ENCODE measurements around the gene ADAM17. TPM values are rescaled to one million over a fixed set of nuclear protein-coding genes. Genes with fewer than 3 reads are reported as not detected.

The ADAM17 gene
- polyA plus RNA-seq, 3 donors, result 30.2 to 34.8 (median 30.9) TPM

GRCh38 chr2:9543557-9543956 is 12.1 kb downstream of the ADAM17 start:
- Mint-ChIP-seq H3K27me3 (ENCODE audit: low read depth in 3 of 3) (peaks cover 0 to 2% (median 0%) of the 10 kb centered on the region in 3 donors), H3K4me1 (peaks cover 55% of the 10 kb centered on the region), H3K4me3 (peak overlapping the region in 1 of 2 donors; percentile 27), H3K27ac (peak overlapping the region; percentile 26 to 91 (median 66)), H3K36me3 (peaks cover 25 to 37% of the 10 kb centered on the region in 2 donors), H3K9me3 (no peaks in the 10 kb centered on the region)
- no peak overlapping the region for H3K9ac ChIP-seq (ENCODE audit: insufficient read depth, low read length, poor library complexity, severe bottlenecking)
- H3K27me3 ChIP-seq (ENCODE audit: control insufficient read depth in 2 of 2, insufficient read depth in 2 of 2, low read length in 2 of 2), result no peaks in the 10 kb centered on the region
- H3K9me3 ChIP-seq (replicated peaks in 1 of 2; ENCODE audit: control insufficient read depth in 1 of 2, insufficient read depth in 1 of 2, low read length in 2 of 2), result no peaks in the 10 kb centered on the region
- H3K79me2 ChIP-seq (ENCODE audit: insufficient read depth, low read length), result peaks cover 94% of the 10 kb centered on the region
- peaks cover 44% of the 10 kb centered on the region for H4K20me1 ChIP-seq (ENCODE audit: insufficient read depth, low read length)
- intact Hi-C loops (cut with micrococcal nuclease), result no loop called here
- peak overlapping the region in 1 of 2 donors; percentile 35 for H3K27ac ChIP-seq (ENCODE audit: low read depth in 1 of 2, low read length in 2 of 2)
- TF ChIP-seq CTCF (IDR thresholded peaks at IDR 0.05), result no peak
- H3K4me1 ChIP-seq (ENCODE audit: control insufficient read depth in 1 of 2, insufficient read depth in 2 of 2, low read length in 2 of 2), result peaks cover 36 to 58% of the 10 kb centered on the region in 2 donors
- H2AFZ ChIP-seq (ENCODE audit: insufficient read depth, low read depth, low read length, poor library complexity, severe bottlenecking), result no peak overlapping the region
- H3K4me3 ChIP-seq (replicated peaks in 1 of 3; ENCODE audit: low read depth in 2 of 3, low read length in 3 of 3), result no peak overlapping the region
- peak in 1 of 3 donors; percentile 44 for DNase-seq
- 0% methylated on average over 1 of the region's 1 CpG for WGBS (ENCODE audit: insufficient coverage)
- peaks cover 0 to 23% of the 10 kb centered on the region in 2 donors for H3K36me3 ChIP-seq (replicated peaks in 1 of 2; ENCODE audit: control insufficient read depth in 1 of 2, insufficient read depth in 2 of 2, low read length in 2 of 2)
- H3K4me2 ChIP-seq (replicated peaks; ENCODE audit: extremely low read depth, low read length, poor library complexity, severe bottlenecking), result peak overlapping the region; percentile 17

GRCh38 chr2:9539531-9539930 is 16.1 kb downstream of the ADAM17 start:
- peak overlapping the region; percentile 57 for H3K4me2 ChIP-seq (replicated peaks; ENCODE audit: extremely low read depth, low read length, poor library complexity, severe bottlenecking)
- Mint-ChIP-seq H3K9me3 (no peaks in the 10 kb centered on the region), H3K36me3 (peaks cover 36 to 50% of the 10 kb centered on the region in 2 donors), H3K27me3 (ENCODE audit: low read depth in 3 of 3) (peaks cover 0 to 1% (median 0%) of the 10 kb centered on the region in 3 donors), H3K4me1 (peaks cover 55% of the 10 kb centered on the region), H3K4me3 (peak overlapping the region; percentile 52 to 70), H3K27ac (peak overlapping the region; percentile 95 to 99 (median 97))
- TF ChIP-seq CTCF (IDR thresholded peaks at IDR 0.05), result no peak
- peaks cover 84% of the 10 kb centered on the region for H3K79me2 ChIP-seq (ENCODE audit: insufficient read depth, low read length)
- peaks cover 30% of the 10 kb centered on the region for H4K20me1 ChIP-seq (ENCODE audit: insufficient read depth, low read length)
- H3K27me3 ChIP-seq (ENCODE audit: control insufficient read depth in 2 of 2, insufficient read depth in 2 of 2, low read length in 2 of 2), result no peaks in the 10 kb centered on the region
- peak overlapping the region; percentile 45 for H3K9ac ChIP-seq (ENCODE audit: insufficient read depth, low read length, poor library complexity, severe bottlenecking)
- H3K27ac ChIP-seq (ENCODE audit: low read depth in 1 of 2, low read length in 2 of 2), result peak overlapping the region; percentile 80 to 93
- H3K4me3 ChIP-seq (replicated peaks in 1 of 3; ENCODE audit: low read depth in 2 of 3, low read length in 3 of 3), result peak overlapping the region in 2 of 3 experiments; percentile 4 to 52
- H3K9me3 ChIP-seq (replicated peaks in 1 of 2; ENCODE audit: control insufficient read depth in 1 of 2, insufficient read depth in 1 of 2, low read length in 2 of 2), result no peaks in the 10 kb centered on the region
- peak in 2 of 3 donors; percentile 47 to 52 for DNase-seq
- H3K4me1 ChIP-seq (ENCODE audit: control insufficient read depth in 1 of 2, insufficient read depth in 2 of 2, low read length in 2 of 2), result peaks cover 29 to 52% of the 10 kb centered on the region in 2 donors
- peaks cover 2 to 40% of the 10 kb centered on the region in 2 donors for H3K36me3 ChIP-seq (replicated peaks in 1 of 2; ENCODE audit: control insufficient read depth in 1 of 2, insufficient read depth in 2 of 2, low read length in 2 of 2)
- WGBS (ENCODE audit: insufficient coverage), result no CpG with 5 or more reads among the region's 5 CpGs
- no peak overlapping the region for H2AFZ ChIP-seq (ENCODE audit: insufficient read depth, low read depth, low read length, poor library complexity, severe bottlenecking)
- intact Hi-C loops (cut with micrococcal nuclease), result loop anchor here (2.0 kb wide), 2 partner anchors 13 to 91 kb away; partner anchors contain the start of gene YWHAQ (in 1 of the 2)
